Fibroblast of villous mesenchyme (primary cell): ENCODE data around the gene PRM2. TPM values are rescaled to one million over a fixed set of nuclear protein-coding genes. Genes with fewer than 3 reads are reported as not detected.

Experiments used
- DNase-seq: peaks from one replicate; pipeline ENCODE4 v3.0.0-alpha.2; 2010; ENCODE audit warnings: low read depth
- H3K4me3 ChIP-seq: 2 replicates; pipeline ENCODE4 v1.5.1; 2011; ENCODE audit warnings: low read depth, mild to moderate bottlenecking, low read length
- total RNA-seq: library from RNA; depleted of rRNA; stranded (reverse); fragments of >200 nt; gene quantifications from 2 replicates; pipeline ENCODE4 v1.2.3, GENCODE V29; 2012
- TF ChIP-seq, protein P1 (sequence below): IDR thresholded peaks from 2 replicates; pipeline ENCODE4 v1.5.1; 2012; ENCODE audit warnings: low read depth, mild to moderate bottlenecking, low read length; ENCODE audit not compliant: insufficient read depth

PRM2 gene
- total RNA-seq, 1 donor, result not detected

DNA sequence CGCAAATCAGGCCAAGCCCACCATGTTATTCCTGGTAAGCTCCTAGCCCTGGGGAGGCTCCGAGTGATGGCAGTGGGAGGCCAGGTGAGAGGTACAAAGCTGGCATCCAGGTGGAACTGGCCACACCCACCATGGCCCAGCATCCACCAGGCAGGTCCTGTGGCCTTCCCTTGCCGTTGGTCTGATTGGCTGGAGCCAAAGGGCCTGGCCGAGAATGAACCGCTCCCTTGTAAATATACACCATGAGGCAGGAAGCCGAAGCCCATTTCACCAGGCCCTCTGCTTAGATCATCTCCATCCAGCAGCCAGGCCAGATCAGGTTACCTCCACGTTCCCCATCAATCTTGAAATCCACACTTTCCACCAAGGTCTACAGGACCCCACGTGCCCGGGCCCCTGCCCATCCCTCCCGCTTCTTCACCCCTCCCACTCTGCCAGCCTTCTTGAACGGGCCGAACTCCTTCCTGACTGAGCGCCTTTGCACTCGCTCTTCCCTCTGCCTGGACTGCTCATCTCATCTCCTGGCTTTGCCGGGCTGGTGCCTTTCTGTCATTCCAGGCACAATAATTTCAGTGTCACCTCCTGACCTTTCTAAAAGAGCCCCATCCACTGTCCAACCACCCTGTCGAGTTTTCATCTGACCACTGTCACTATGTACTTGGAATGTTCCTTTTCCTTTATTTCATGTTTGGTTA, 26.0 kb downstream of the PRM2 start:
- no peak overlapping the region for H3K4me3 ChIP-seq
- TF ChIP-seq, protein P1, sequence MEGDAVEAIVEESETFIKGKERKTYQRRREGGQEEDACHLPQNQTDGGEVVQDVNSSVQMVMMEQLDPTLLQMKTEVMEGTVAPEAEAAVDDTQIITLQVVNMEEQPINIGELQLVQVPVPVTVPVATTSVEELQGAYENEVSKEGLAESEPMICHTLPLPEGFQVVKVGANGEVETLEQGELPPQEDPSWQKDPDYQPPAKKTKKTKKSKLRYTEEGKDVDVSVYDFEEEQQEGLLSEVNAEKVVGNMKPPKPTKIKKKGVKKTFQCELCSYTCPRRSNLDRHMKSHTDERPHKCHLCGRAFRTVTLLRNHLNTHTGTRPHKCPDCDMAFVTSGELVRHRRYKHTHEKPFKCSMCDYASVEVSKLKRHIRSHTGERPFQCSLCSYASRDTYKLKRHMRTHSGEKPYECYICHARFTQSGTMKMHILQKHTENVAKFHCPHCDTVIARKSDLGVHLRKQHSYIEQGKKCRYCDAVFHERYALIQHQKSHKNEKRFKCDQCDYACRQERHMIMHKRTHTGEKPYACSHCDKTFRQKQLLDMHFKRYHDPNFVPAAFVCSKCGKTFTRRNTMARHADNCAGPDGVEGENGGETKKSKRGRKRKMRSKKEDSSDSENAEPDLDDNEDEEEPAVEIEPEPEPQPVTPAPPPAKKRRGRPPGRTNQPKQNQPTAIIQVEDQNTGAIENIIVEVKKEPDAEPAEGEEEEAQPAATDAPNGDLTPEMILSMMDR, result no peak
- peak; percentile 44 for DNase-seq

DNA sequence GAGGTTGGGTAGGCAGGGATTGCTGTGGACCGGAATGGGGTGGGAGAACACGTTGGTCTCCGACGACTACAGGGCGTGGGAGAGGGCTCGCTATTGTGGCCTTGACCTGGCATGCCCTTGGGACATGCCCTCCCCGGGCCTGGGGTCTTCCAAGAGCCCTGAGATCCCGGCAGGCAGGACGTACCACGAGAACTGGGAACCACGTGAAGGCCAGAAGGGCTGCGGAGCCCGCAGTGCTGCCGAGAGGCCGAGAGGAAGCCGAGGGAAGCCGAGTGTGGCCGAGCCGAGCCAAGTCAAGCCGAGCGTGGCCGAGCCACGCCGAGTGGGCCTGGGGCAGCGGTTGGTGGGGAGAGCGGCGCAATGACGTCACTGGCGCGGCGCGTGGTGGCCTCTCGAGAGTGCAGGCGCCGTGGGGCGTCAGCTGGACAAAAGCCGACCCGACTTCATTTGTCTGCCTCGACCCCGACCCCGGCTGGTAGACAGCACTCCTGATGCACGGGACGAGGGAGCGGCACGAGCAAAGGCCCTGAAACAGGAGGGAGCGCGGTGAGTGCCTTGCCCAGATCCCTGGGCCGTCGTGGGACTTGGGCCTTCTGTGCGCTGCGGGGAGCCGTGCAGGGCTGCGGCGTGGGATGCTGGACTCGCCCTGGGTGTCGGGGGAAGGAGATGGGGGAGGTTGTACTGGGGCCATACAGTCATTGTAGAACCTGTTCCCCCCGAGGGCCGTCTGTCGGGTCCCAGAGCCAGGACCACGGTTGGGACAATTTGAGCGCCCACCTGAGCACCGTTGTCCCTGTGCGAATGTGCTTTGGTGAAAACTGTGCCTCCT, 26.8 kb downstream of the PRM2 start:
- DNase-seq, result peak; percentile 26
- TF ChIP-seq, protein P1, result no peak
- H3K4me3 ChIP-seq, result no peak overlapping the region

DNA sequence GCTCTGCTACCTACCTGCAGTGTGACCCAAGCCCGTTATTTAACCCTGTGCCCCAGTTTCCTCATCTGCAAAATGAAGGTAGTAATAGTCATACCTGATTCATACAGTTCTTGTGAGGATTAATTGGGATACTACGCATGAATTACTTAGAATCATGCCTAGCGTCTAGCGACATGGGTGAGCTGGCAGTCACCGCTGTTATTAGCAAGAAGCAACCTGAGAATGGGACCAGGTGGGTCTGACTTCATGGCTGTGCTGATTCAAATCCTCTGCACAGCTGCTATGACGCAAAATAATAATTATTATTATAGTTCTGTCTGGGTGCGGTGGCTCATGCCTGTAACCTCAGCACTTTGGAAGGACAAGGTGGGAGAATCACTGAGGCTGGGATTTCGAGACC, 28.1 kb downstream of the PRM2 start:
- TF ChIP-seq, protein P1, result no peak
- DNase-seq, result no peak

DNA sequence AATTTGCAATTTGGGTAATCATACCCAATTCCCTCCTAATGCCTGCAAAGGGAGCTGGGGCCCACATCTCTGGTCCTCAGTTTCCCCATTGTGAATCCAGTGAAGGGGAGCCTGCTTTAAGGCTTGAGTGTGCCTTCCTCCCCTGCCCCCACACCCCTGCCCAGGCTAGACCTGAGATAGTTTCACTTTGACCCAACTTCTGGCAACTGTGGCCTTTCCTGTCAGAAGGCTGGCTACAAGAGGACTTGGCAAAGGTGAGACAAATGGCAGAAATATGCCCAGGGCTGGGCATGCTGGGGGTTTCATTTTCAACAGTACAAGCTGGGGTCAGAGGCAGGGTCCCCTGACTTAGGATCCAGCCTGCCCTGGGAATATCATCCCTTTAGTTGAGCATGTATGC, 30.3 kb downstream of the PRM2 start:
- DNase-seq, result no peak
- TF ChIP-seq, protein P1, result no peak
- H3K4me3 ChIP-seq, result no peak overlapping the region

More for the DNA sequence above, 28.1 kb downstream of the PRM2 start:
- no peak overlapping the region for H3K4me3 ChIP-seq

DNA sequence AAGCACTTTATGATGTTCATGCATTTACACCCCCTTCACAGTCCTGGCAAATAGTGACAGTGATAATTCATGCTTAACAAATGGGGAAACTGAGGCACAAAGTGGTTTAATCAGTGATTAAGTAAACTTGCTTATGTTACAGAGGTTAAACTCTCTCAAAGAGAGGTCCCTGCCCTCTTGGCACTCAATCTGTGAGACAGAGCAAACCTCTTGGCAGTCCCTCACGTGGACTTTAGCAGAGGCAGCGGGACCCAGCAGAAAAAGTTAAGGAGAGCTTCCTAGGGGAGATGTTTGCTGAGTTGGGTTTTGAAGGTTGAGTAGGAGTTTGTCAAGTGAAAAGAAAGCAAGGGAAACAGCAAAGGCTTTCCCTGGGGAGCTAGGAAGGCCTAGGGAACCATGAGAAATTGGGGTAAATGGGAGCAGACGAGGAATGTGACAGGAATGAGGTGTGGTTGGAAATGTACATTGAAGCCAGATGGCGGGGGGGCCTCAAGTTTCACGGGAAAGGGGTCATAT, 31.0 kb downstream of the PRM2 start:
- H3K4me3 ChIP-seq, result no peak overlapping the region
- TF ChIP-seq, protein P1, result no peak
- no peak for DNase-seq

DNA sequence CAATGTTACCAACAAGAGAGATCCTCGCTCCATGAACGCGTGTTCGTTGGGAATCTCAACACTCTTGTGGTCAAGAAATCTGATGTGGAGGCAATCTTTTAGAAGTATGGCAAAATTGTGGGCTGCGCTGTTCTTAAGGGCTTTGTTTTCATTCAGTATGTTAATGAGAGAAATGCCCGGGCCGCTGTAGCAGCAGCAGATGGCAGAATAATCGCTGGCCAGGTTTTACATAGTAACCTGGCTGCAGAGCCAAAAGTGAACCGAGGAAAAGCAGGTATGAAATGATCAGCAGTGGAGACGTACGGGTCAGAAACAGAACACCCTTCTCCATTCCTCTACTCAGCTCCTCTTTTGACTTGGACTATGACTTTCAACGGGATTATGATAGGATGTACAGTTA, 33.6 kb downstream of the PRM2 start:
- DNase-seq, result no peak
- no peak overlapping the region for H3K4me3 ChIP-seq
- TF ChIP-seq, protein P1, result no peak
